ENCODE measurements around the gene MKRN3. TPM values are rescaled to one million over a fixed set of nuclear protein-coding genes. Genes with fewer than 3 reads are reported as not detected.

The MKRN3 gene
- total RNA-seq, 4 donors from 2014 or later: 1.0 to 2.8 TPM; not detected in 2

GRCh38 chr15:23616536-23616935 lies 51.1 kb downstream of the MKRN3 start:
- Histone ChIP-seq H3K36me3 (no peaks in the 10 kb centered on the region), H3K4me3 (no peak overlapping the region), H3K27me3 (no peaks in the 10 kb centered on the region), H3K4me1 (no peaks in the 10 kb centered on the region), H3K27ac (no peak overlapping the region), H3K9me3 (peaks cover 0 to 10% (median 0%) of the 10 kb centered on the region in 4 donors)
- no peak for DNase-seq (ENCODE audit: low spot score in 2 of 2)
- WGBS, 2 donors: 57% methylated on average over 10 of the region's 10 CpGs
- TF ChIP-seq POLR2A (IDR thresholded peaks at IDR 0.05) (no peak), EP300 (IDR thresholded peaks at IDR 0.05) (no peak), CTCF (IDR thresholded peaks at IDR 0.05) (no peak)

Small RNAs within 50 kb of the gene (small RNA-seq; reads per million reads assigned to genes)
- not detected for gene MIR4508

Other genes starting within 250 kb of the MKRN3 start
- gene GOLGA6L26, start 231.5 kb upstream of the MKRN3 start, total RNA-seq: not detected
- gene GOLGA8S, start 210.9 kb upstream of the MKRN3 start, total RNA-seq: under 1 TPM in 2 of 4 donors, not detected in 2; 0.63 to 0.66 TPM
- gene GOLGA6L2, start 118.4 kb upstream of the MKRN3 start, total RNA-seq: not detected
- under 1 TPM in 3 of 4 donors, not detected in 1; 0.20 to 0.60 (median 0.22) TPM for gene MAGEL2, start 82.2 kb downstream of the MKRN3 start, total RNA-seq
- 100 to 1,000 TPM in 3 of 4 donors, 10 to 100 TPM in 1; 71.7 to 147 (median 107) TPM for gene NDN, start 121.6 kb downstream of the MKRN3 start, total RNA-seq

Data from tibial nerve (tissue), 4 donors.